ENCODE results near the gene FHL2.

DNA sequence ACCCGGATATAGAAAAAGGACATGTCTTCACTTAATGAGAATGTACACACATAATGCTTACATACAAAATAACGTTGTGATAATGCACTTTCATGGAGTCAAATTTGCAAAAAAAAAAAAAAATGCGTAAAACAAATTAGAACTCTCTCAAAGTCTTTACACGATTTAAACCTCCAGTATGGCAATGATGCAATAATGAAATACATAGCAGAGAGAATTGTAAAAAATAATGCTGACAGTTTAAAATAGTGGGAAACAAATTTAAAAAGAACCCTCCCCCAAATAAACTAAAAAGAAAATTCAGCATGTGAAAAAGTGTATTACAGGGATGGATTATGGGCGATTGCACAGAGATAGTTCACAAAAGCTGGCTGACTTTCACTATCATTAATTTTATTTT is 46.6 kb upstream of the FHL2 start:
- TF ChIP-seq, protein P1, sequence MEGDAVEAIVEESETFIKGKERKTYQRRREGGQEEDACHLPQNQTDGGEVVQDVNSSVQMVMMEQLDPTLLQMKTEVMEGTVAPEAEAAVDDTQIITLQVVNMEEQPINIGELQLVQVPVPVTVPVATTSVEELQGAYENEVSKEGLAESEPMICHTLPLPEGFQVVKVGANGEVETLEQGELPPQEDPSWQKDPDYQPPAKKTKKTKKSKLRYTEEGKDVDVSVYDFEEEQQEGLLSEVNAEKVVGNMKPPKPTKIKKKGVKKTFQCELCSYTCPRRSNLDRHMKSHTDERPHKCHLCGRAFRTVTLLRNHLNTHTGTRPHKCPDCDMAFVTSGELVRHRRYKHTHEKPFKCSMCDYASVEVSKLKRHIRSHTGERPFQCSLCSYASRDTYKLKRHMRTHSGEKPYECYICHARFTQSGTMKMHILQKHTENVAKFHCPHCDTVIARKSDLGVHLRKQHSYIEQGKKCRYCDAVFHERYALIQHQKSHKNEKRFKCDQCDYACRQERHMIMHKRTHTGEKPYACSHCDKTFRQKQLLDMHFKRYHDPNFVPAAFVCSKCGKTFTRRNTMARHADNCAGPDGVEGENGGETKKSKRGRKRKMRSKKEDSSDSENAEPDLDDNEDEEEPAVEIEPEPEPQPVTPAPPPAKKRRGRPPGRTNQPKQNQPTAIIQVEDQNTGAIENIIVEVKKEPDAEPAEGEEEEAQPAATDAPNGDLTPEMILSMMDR (IDR thresholded peaks at IDR 0.05), result no peak
- no peak for TF ChIP-seq POLR2A (IDR thresholded peaks at IDR 0.05)
- TF ChIP-seq EP300 (IDR thresholded peaks at IDR 0.05), result no peak

Measured in gastroesophageal sphincter (tissue), 3 donors.